ENCODE measurements around the gene CLMP.

Gene CLMP

GRCh38 chr11:123052901-123053721 is 141.9 kb downstream of the CLMP start:
- no peak for DNase-seq

- no peak for DNase-seq
Observed at GRCh38 chr11:123051634-123052033, 143.4 kb downstream of the CLMP start.

GRCh38 chr11:123051146-123051545 is 143.9 kb downstream of the CLMP start:
- DNase-seq = no peak

- DNase-seq = no peak
Observed at GRCh38 chr11:123047947-123048293, 147.1 kb downstream of the CLMP start.

- no peak for DNase-seq
Observed at GRCh38 chr11:123047266-123047946, 147.6 kb downstream of the CLMP start.

- no peak for DNase-seq
Observed at GRCh38 chr11:123046473-123047259, 148.4 kb downstream of the CLMP start.

- DNase-seq = no peak
Observed at GRCh38 chr11:123045101-123045500, 149.9 kb downstream of the CLMP start.

- no peak for DNase-seq
Observed at GRCh38 chr11:123041185-123041584, 153.9 kb downstream of the CLMP start.

- DNase-seq = no peak
Observed at GRCh38 chr11:123040111-123040432, 155.0 kb downstream of the CLMP start.

- no peak for DNase-seq
Observed at GRCh38 chr11:123035831-123036230, 159.2 kb downstream of the CLMP start.

- no peak for DNase-seq
Observed at GRCh38 chr11:123034597-123034996, 160.5 kb downstream of the CLMP start.

- DNase-seq = no peak
Observed at GRCh38 chr11:123033895-123034294, 161.2 kb downstream of the CLMP start.

- DNase-seq = peak in 1 of 2 experiments; percentile 58
Observed at GRCh38 chr11:123030517-123030916, 164.5 kb downstream of the CLMP start.

GRCh38 chr11:123020968-123021367 is 174.1 kb downstream of the CLMP start:
- peak; percentile 4 to 22 for DNase-seq
